Endothelial cell of umbilical vein (primary cell): Measurements from ENCODE around the gene ANKS1A. TPM values are rescaled to one million over a fixed set of nuclear protein-coding genes. Genes with fewer than 3 reads are reported as not detected.

Experiments used
- BruUV-seq: library from RNA; stranded (reverse); fragments of 400-500 nt; replicated peaks from 2 replicates; lab custom pipeline; 2021; lab: Mats Ljungman, UMichigan
- CTCF ChIA-PET: fragments of 300-600, 350-600 bp; sonication (Branson Sonifier 250); formaldehyde crosslinking; loops from one replicate; lab custom pipeline; 2021; ENCODE audit warnings: antibody characterized with exemption, inconsistent platforms; lab: Charles Lee
- POLR2A ChIA-PET: fragments of 300-600, 350-600 bp; sonication (Branson Sonifier 250); formaldehyde crosslinking; loops from one replicate; lab custom pipeline; 2021; ENCODE audit warnings: antibody characterized with exemption, inconsistent platforms; lab: Charles Lee
- DNase-seq: peaks from one replicate; pipeline ENCODE4 v3.0.0-alpha.2; 2011; ENCODE audit warnings: low read depth, low spot score
- FAIRE-seq: peaks from 2 replicates; lab custom pipeline; 2011; peaks lifted over from hg19 to GRCh38; lab: Jason Lieb, UNC
- H2AFZ ChIP-seq: 2 replicates; pipeline ENCODE4 v1.6.0; 2012; ENCODE audit warnings: low read depth, low read length, control low read depth, inconsistent platforms
- H3K27ac ChIP-seq: 2 replicates; pipeline ENCODE4 v1.5.1; 2011; ENCODE audit warnings: low read depth, mild to moderate bottlenecking, control low read depth, low read length, moderate library complexity; ENCODE audit not compliant: insufficient read depth
- H3K27me3 ChIP-seq, 2 experiments: 2 replicates each; pipeline versions ENCODE4 v1.6.0 to v1.6.1; 2011; ENCODE audit warnings: low read length in 2 of 2, mixed read lengths in 1 of 2; ENCODE audit not compliant: control insufficient read depth in 2 of 2, insufficient read depth in 2 of 2
- H3K36me3 ChIP-seq, 2 experiments: 2 replicates in 1 of 2; 3 replicates in 1 of 2; pipeline ENCODE4 v1.5.1; 2011; ENCODE audit warnings: low read length in 2 of 2, mild to moderate bottlenecking in 1 of 2, moderate library complexity in 1 of 2; ENCODE audit not compliant: control insufficient read depth in 2 of 2, insufficient read depth in 2 of 2; ENCODE audit errors: extremely low read depth in 1 of 2
- H3K4me1 ChIP-seq: 3 replicates; pipeline ENCODE4 v1.5.1; 2011; ENCODE audit warnings: mild to moderate bottlenecking, low read length; ENCODE audit not compliant: control insufficient read depth, insufficient read depth; ENCODE audit errors: extremely low read depth
- H3K4me2 ChIP-seq: 2 replicates; pipeline ENCODE4 v1.6.1; 2011; ENCODE audit warnings: low read length, control low read depth, mixed read lengths; ENCODE audit not compliant: insufficient read depth
- H3K4me3 ChIP-seq, 3 experiments: fragments of 200-600 bp in 1 of 3; sonication (generic), shearing (Covaris generic) in 1 of 3; replicated peaks in 1 of 3; 2 replicates each; pipeline ENCODE4 v1.5.1; 2011 to 2016; ENCODE audit warnings: control low read depth in 3 of 3, low read length in 3 of 3, mild to moderate bottlenecking in 2 of 3, inconsistent platforms in 1 of 3, low read depth in 1 of 3, moderate library complexity in 1 of 3; ENCODE audit not compliant: insufficient read depth in 1 of 3
- H3K79me2 ChIP-seq: 2 replicates; pipeline ENCODE4 v1.6.0; 2012; ENCODE audit warnings: low read length, inconsistent platforms; ENCODE audit not compliant: control insufficient read depth, insufficient read depth
- H3K9ac ChIP-seq: replicated peaks from 2 replicates; pipeline ENCODE3; 2011; ENCODE audit warnings: low read length, control low read depth; ENCODE audit not compliant: insufficient read depth; ENCODE audit errors: extremely low read depth
- H3K9me1 ChIP-seq: replicated peaks from 3 replicates; pipeline ENCODE4 v1.6.0; 2011; ENCODE audit warnings: mild to moderate bottlenecking, low read length; ENCODE audit not compliant: control insufficient read depth, insufficient read depth; ENCODE audit errors: extremely low read depth
- H3K9me3 ChIP-seq: replicated peaks from 2 replicates; pipeline ENCODE4 v1.5.1; 2012; ENCODE audit warnings: low read length, inconsistent platforms; ENCODE audit not compliant: control insufficient read depth, insufficient read depth
- H4K20me1 ChIP-seq: replicated peaks from 2 replicates; pipeline ENCODE3; 2011; ENCODE audit warnings: mild to moderate bottlenecking, low read length; ENCODE audit not compliant: control insufficient read depth, insufficient read depth; ENCODE audit errors: extremely low read depth
- CTCF ChIP-seq, 2 donors: IDR thresholded peaks; 1 replicate in 1 of 2; 2 replicates in 1 of 2; pipeline ENCODE4 v1.5.1; 2011; ENCODE audit warnings: low read length in 2 of 2, mild to moderate bottlenecking in 2 of 2, moderate library complexity in 2 of 2, control low read depth in 1 of 2, inconsistent platforms in 1 of 2, low read depth in 1 of 2; ENCODE audit not compliant: insufficient read depth in 1 of 2; ENCODE audit errors: extremely low read depth in 1 of 2
- EZH2 ChIP-seq: IDR thresholded peaks from 2 replicates; pipeline ENCODE4 v1.6.1; 2012; ENCODE audit warnings: borderline replicate concordance, low read depth, mild to moderate bottlenecking, moderate library complexity, low read length, inconsistent platforms; ENCODE audit not compliant: severe bottlenecking
- FOS ChIP-seq: IDR thresholded peaks from 2 replicates; pipeline ENCODE4 v1.6.1; 2011; ENCODE audit warnings: mild to moderate bottlenecking, low read length, moderate library complexity, borderline replicate concordance; ENCODE audit not compliant: insufficient read depth
- GATA2 ChIP-seq: IDR thresholded peaks from 2 replicates; pipeline ENCODE4 v1.7.0; 2011; ENCODE audit warnings: low read depth, mild to moderate bottlenecking, moderate library complexity, mixed read lengths, low read length; ENCODE audit not compliant: insufficient read length, insufficient read depth
- JUN ChIP-seq: IDR thresholded peaks from 2 replicates; pipeline ENCODE4 v1.6.1; 2011; ENCODE audit warnings: borderline replicate concordance, low read depth; ENCODE audit not compliant: insufficient read length, insufficient read depth
- MAX ChIP-seq: IDR thresholded peaks from 2 replicates; pipeline ENCODE4 v1.6.1; 2011; ENCODE audit not compliant: insufficient read depth, insufficient read length
- MYC ChIP-seq: IDR thresholded peaks from one replicate; pipeline ENCODE4 v1.6.1; 2011; ENCODE audit warnings: mild to moderate bottlenecking, low read depth, low read length
- POLR2A ChIP-seq: IDR thresholded peaks from 2 replicates; pipeline ENCODE4 v1.6.1; 2012; ENCODE audit warnings: low read depth, mild to moderate bottlenecking, control low read depth, low read length
- POLR2AphosphoS5 ChIP-seq: IDR thresholded peaks from 2 replicates; pipeline ENCODE4 v1.6.1; 2012; ENCODE audit warnings: low read depth, mild to moderate bottlenecking, control low read depth, low read length, moderate library complexity; ENCODE audit not compliant: insufficient read depth
- dilution Hi-C: fragments of 300-500 bp; cut with MboI; formaldehyde crosslinking; loops from one replicate; pipeline ENCODE4 v1.15.0; 2019; ENCODE audit warnings: low sequenced_read_pairs; ENCODE audit not compliant: extremely low pct_ligation_motif_present
- intact Hi-C: fragments of 100-400 bp; cut with micrococcal nuclease; formaldehyde crosslinking; loops from one replicate; pipeline ENCODE4 v1.10.0; 2022
- polyA plus RNA-seq, 4 experiments: library from polyadenylated mRNA; depleted of rRNA in 3 of 4; stranded (reverse) in 3 of 4; unstranded in 1 of 4; fragments of >200 nt; gene quantifications; 2 replicates each; pipeline versions ENCODE4 v1.2.1 to v1.2.3, GENCODE V29; 2011 to 2012; ENCODE audit warnings: missing spikeins in 1 of 4
- total RNA-seq: library from RNA; stranded (reverse); gene quantifications from 2 replicates; pipeline ENCODE4 v1.2.3, GENCODE V29; 2021

The ANKS1A gene
- total and polyA plus RNA-seq, 2 donors (not counting 3 experiments of a cell fraction or from before 2014, with no cell fraction given), result 8.9 to 26.1 TPM

DNA sequence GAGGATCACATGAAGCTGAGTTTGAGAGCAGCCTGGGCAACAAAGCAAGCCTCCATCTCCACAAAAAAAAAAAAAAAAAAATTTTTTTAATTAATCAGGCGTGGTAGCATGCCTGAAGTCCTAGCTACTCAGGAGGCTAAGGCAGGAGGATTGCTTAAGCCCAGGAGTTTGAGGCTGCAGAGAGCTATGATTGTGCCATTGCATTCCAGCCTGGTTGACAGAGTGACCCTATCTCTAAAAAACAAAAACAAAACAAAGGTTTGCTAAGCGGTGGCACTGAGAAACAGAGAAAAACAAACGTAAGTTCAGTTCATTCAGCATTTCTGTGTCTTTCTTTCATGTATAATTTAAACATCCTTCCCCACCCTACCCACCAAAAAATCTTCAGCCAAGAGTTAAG is 78.4 kb downstream of the ANKS1A start:
- no peaks in the 10 kb centered on the region for H3K27me3 ChIP-seq
- no peak overlapping the region for H2AFZ ChIP-seq
- no peak overlapping the region for H3K4me3 ChIP-seq
- no peak overlapping the region for H3K27ac ChIP-seq
- no TSS peak for BruUV-seq
- H3K36me3 ChIP-seq, result no peaks in the 10 kb centered on the region
- dilution Hi-C loops (no loop called here), intact Hi-C loops (no loop called here)
- no peaks in the 10 kb centered on the region for H3K4me1 ChIP-seq
- POLR2A ChIA-PET, result no interaction called here
- TF ChIP-seq POLR2A (no peak), CTCF (IDR thresholded peaks at IDR 0.05; ENCODE audit: extremely low read depth in 1 of 2, insufficient read depth in 1 of 2, low read depth in 1 of 2, low read length in 2 of 2) (no peak)
- no peak overlapping the region for H3K4me2 ChIP-seq
- no peak overlapping the region for H3K9ac ChIP-seq
- DNase-seq (no peak), FAIRE-seq (peak; percentile 43)
- no peaks in the 10 kb centered on the region for H3K9me1 ChIP-seq
- CTCF ChIA-PET, result interaction anchor here (0.7 to 1.4 kb wide), 2 partner anchors 172 to 184 kb away, joined by 3 to 4 read pairs; no protein-coding TSS in a partner anchor
- H3K9me3 ChIP-seq, result no peaks in the 10 kb centered on the region
- no peaks in the 10 kb centered on the region for H3K79me2 ChIP-seq
- H4K20me1 ChIP-seq, result no peaks in the 10 kb centered on the region

DNA sequence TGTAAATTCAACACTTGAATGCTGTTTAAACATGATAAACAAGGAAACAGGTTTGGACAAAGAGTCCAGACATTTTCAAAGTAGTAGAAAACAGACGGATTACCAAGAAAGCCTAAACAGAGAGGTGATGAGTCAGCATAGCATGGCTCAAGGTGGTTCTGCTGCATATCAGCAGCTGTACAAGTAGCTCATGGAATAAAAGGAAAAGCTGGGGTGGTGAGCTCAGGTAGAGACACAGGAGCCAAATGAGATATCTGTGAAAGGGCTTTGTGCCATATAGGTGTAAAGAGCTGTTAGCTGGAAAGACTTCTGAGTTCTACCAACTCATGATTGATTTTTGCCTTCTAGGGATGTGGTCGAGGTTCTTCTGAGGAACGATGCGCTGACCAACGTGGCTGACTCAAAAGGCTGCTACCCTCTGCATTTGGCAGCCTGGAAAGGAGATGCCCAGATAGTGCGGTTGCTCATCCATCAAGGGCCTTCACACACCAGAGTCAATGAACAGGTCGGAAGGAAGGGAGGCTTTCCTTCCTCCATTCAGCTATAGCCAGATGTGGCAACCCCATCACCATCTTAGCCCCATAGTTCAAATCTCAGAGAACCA is 80.7 kb downstream of the ANKS1A start:
- TF ChIP-seq POLR2AphosphoS5 (no peak), MYC (no peak), FOS (no peak), JUN (no peak), EZH2 (no peak), POLR2A (no peak), GATA2 (no peak), MAX (no peak), CTCF (IDR thresholded peaks at IDR 0.05; ENCODE audit: extremely low read depth in 1 of 2, insufficient read depth in 1 of 2, low read depth in 1 of 2, low read length in 2 of 2) (no peak)
- no peaks in the 10 kb centered on the region for H4K20me1 ChIP-seq
- BruUV-seq, result no TSS peak
- no peaks in the 10 kb centered on the region for H3K9me1 ChIP-seq
- H3K4me2 ChIP-seq, result no peak overlapping the region
- ChIA-PET POLR2A (no interaction called here), CTCF (no interaction called here)
- FAIRE-seq (no peak), DNase-seq (no peak)
- H3K4me1 ChIP-seq, result no peaks in the 10 kb centered on the region
- no peaks in the 10 kb centered on the region for H3K79me2 ChIP-seq
- H3K9me3 ChIP-seq, result no peaks in the 10 kb centered on the region
- intact Hi-C loops (no loop called here), dilution Hi-C loops (no loop called here)
- no peaks in the 10 kb centered on the region for H3K36me3 ChIP-seq
- no peak overlapping the region for H3K27ac ChIP-seq
- H3K4me3 ChIP-seq, result no peak overlapping the region
- no peak overlapping the region for H3K9ac ChIP-seq
- no peaks in the 10 kb centered on the region for H3K27me3 ChIP-seq
- no peak overlapping the region for H2AFZ ChIP-seq
